ENCODE data around the gene ACAA2.

- no peak for TF ChIP-seq EZH2phosphoT487 (IDR thresholded peaks at IDR 0.05; ENCODE audit: low read depth, severe bottlenecking, unreplicated experiment)
- no peak for TF ChIP-seq CTCF (IDR thresholded peaks at IDR 0.05; ENCODE audit: poor library complexity)
- TF ChIP-seq EZH2 (IDR thresholded peaks at IDR 0.05; ENCODE audit: borderline replicate concordance): no peak
These were observed 24.6 kb upstream of the ACAA2 start for GRCh38 chr18:49837889-49838288.
